Stimulated activated CD8-positive, alpha-beta memory T cell treated with anti-CD3 and anti-CD28 coated beads, Interleukin-4, amount 100 ng/mL, for 4 hours (primary cell): ENCODE results near the gene INTS1.

Experiments
- DNase-seq, 2 donors: peaks; one replicate each; pipeline ENCODE4 v3.0.0-alpha.2; 2020; ENCODE audit warnings: low read depth in 2 of 2, low spot score in 1 of 2

The INTS1 gene

GRCh38 chr7:1503816-1504775 lies at the start of gene INTS1:
Gene INTS1 (minus strand): TSS chr7:1504389. CDS start chr7:1503960, 429 bp downstream.
- DNase-seq = peak; percentile 69 to 81

- no peak for DNase-seq
Measured at GRCh38 chr7:1553512-1554210, 49.5 kb upstream of the INTS1 start.

GRCh38 chr7:1552200-1552599 lies 48.0 kb upstream of the INTS1 start:
- DNase-seq = no peak

GRCh38 chr7:1550846-1551155 lies 46.6 kb upstream of the INTS1 start:
- DNase-seq = no peak

GRCh38 chr7:1550005-1550845 lies 46.0 kb upstream of the INTS1 start:
- no peak for DNase-seq

- DNase-seq = no peak
Measured at GRCh38 chr7:1549357-1550004, 45.3 kb upstream of the INTS1 start.

- no peak for DNase-seq
Measured at GRCh38 chr7:1548944-1549343, 44.8 kb upstream of the INTS1 start.

- no peak for DNase-seq
Measured at GRCh38 chr7:1548438-1548831, 44.2 kb upstream of the INTS1 start.

GRCh38 chr7:1547777-1548437 lies 43.7 kb upstream of the INTS1 start:
- no peak for DNase-seq

- DNase-seq = no peak
Measured at GRCh38 chr7:1546909-1547776, 43.0 kb upstream of the INTS1 start.

- DNase-seq = no peak
Measured at GRCh38 chr7:1546274-1546908, 42.2 kb upstream of the INTS1 start.

- no peak for DNase-seq
Measured at GRCh38 chr7:1545417-1546246, 41.4 kb upstream of the INTS1 start.

GRCh38 chr7:1544896-1545416 lies 40.8 kb upstream of the INTS1 start:
- no peak for DNase-seq

- no peak for DNase-seq
Measured at GRCh38 chr7:1544178-1544895, 40.1 kb upstream of the INTS1 start.

GRCh38 chr7:1543826-1544177 lies 39.6 kb upstream of the INTS1 start:
- DNase-seq = no peak

- no peak for DNase-seq
Measured at GRCh38 chr7:1542841-1543747, 38.9 kb upstream of the INTS1 start.
